ENCODE measurements around the gene ZNF688.
A peak's percentile ranks its signal among the peaks of the same experiment; 100 is the strongest.
"Not testable (repeated sequence)": the region's sequence is repeated elsewhere in the genome, so short reads cannot be mapped to it uniquely, and the experiment has no call there.

The ZNF688 gene

DNA sequence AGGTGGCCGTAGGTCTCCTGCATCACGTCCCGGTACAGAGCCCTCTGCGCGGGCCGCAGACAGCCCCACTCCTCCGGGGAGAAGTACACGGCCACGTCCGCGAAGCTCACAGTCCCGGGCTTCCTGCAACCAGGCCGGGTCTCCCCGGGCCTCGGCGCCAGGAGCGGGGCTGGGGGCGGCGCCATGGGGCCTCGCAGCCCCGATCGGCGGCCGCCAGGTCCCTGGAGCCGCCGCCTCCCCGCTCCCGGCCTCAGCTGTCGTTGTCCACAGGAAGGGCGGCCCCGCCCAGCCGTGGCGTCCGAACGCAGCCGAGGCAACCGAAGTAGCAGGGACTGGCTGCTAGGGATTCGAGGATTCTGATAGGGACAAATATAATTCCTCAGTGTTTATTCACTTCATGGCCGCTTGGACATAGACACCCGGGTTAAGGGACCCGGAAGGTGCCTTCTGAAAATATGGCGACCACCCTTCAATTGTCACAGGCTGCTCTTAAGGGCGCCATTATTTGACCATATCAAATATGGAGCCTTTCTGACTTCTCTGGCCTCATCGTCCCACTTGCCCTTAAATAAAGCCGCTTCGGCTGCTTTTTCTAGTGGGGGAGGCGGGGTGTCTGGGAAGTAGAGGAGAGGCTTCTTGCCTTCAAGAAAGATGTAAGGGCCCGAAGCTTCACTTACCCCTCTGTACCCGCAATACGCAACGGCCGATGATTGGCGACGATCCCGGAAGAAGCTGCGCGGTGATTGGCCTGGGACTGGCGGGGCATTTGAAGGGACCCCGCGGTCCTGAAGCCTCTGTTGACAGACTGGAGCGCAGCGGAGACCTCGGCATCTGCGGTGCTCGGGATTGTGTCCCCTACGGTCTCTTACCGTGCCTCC is at the start of gene ZNF688:
TSS of gene ZNF688 (minus strand) at position 270 of the 878 bp plus-strand sequence. CDS start at position 185, 85 bp downstream.
- peak; percentile 98 for DNase-seq (ENCODE audit: low read depth)

DNA sequence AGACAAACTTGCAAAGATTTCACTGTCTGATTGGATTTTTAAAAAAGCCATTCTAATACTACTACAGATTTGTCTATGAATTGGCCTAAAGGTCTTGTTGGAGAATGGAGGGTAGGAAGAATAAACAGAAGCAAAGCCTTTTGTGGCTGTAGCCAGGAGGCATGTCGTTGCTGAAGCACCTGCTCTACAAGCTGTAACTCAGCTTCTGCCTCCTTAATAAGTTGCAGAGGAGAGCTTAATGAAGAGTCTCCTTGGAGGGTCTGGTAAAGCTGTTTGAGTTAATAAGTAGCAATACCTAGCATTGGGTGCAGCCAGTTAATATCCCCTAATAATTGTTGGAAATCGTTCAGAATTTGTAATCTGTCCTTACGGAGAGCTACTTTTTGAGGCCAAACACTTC is 48.7 kb upstream of the ZNF688 start:
- DNase-seq (ENCODE audit: low read depth) = no peak

DNA sequence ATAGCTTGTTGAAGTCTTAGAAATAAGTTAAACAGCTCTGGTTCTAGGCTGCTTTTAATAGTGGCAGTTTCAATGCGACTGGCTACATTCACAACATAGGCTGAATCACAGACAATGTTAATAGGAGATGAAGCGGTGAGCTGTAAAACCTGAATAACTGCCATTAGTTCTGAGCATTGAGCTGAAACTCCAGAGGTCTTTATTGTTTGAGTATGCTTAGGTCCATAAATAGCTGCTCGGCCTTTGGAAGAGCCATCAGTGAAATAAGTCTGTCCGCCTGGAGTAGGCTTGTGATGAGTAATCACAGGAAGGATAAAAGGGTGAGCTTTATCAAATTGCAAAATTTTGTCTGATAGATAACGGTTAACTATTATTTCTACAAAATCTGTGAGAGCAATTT is 48.1 kb upstream of the ZNF688 start:
- no peak for DNase-seq (ENCODE audit: low read depth)

DNA sequence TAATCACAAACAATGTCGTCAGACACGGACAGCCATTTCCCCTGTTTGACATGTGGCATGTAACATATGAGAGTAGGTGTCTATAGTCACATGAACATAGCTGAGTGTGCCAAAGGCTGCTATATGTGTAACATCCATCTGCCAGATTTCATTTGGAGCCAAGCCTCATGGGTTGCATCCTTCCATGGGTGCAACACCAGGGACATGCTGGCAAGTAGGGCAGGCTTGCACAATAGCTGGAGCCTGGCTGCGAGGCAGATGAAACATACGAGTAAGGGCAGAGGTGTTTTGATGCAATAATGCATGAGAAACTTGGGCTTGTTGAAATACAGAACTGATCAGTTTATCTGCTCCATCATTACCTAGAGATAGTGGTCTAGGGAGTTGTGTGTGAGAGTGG is 47.7 kb upstream of the ZNF688 start:
- DNase-seq (ENCODE audit: low read depth) = peak; percentile 83

DNA sequence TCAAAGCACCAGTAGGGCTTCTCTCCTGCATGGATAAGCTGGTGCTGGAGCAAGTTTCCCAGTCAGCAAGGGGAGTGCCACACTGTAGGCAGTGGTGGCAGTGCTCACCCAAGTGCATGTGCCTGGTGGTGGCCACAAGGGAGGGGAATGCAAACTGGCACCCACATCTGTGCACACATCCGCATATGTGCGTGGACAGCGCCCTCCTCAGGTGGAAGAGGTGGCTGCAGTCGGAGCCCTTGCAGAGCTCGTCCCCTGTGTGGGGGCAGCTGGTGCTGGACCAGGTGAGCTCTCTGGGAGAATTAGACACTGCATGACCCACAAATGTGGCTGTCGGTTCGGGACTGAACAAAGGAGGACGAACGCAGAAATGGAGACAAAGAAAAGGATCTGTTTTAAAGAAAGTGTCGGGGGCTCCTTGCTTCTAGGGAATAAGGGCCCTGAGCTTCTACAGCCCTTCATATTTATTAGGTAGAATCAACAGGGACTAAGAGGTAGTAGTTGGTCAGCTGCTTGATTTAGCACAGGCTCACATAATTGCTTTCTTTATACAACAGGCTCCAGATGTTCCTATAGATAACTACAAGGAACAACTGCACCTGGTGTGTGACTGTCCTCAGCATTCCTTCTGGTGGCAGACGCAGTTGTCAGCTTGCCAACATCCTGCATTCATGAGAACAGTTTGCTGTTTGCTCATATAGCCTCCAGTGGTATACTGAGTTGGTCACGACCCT is 44.0 kb upstream of the ZNF688 start:
- DNase-seq (ENCODE audit: low read depth) = peak; percentile 10

DNA sequence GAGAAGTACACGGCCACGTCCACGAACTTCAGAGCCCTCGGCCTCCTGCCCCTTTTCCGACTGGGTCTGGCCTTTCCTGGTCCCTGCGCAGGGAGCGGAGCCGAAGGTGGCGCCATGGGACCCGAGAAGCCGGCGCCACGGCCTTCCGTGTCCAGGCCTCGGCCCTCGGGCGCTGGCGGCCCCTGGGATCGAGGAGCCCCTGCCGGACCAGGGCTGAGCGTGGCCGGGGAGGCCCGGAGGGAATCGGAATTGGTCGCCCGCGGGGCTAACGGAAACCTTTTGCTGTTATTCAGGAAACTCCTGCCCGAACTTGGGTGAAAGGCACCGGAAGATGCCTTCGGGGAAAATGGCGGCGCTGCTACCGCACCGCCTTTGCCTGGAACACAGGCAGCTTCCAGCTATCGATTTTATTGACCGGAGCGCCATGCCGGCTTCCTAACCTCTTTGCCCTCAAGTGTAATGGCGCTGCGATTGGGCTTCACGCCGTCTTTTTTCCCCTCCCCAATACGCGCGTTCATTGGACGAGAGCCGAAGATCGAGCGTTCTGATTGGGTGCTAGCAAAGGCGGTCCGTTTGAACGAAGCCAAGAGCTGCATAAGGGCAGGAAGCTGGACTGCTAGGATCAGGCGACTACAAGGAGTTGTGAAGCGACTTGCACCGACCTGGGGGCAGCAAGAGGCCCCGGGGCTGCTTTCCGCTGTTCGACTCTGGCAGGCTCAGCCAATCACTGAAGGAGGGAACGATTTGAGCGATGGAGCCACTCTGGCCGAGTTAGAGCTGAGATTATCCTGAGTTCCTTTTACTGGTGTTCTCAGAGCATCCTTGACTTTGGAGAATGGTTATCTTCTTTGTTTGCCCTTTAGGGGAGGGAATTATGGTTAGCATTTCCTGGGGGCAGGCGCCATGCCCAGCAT is 38.7 kb upstream of the ZNF688 start, which contains the start of gene ZNF689:
TSS of gene ZNF689 (minus strand) at position 464 of the 914 bp plus-strand sequence. CDS start at position 116, 348 bp downstream.
- peak; percentile 95 for DNase-seq (ENCODE audit: low read depth)

DNA sequence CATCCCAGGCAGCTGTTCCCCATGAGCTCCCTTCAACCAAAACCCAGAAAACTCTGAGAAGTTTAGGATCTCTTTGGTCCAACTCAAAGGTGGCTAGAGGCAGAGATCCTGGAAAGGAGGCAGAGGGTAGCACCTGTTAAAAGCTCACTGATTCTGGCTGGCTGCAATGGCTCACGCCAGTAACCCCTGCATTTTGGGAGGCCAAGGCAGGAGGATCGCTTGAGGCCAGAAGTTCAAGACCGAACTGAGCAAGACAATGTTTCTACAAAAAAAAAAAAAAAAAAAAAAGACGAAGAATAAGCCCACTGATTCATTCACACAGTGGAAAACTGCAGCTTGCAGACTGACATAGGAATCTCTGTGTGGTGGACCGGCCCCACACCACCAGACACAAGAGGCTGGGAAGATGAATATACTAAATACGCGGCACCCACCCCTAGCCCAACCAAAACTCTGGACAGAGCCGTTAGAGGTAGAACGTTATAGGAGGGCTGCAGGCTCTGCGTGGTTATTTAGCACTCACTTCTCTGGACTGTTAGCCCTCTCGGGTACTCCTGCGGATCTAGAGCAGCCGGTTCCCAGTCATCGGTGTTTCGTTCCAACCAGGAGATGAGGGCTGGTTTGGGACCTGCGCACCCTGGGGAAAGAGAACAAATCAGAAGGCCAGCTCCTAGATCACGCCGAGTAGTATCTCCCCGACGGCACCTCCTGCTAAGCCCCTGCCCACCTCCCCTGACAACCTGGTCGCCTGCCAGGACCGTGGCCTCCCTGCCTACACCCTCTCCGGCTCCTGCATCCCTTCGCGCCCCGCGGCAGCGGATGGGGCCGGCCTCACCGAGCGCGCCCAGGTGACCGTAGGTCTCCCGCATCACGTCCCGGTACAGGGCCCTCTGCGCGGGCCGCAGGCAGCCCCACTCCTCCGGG is 37.8 kb upstream of the ZNF688 start:
- DNase-seq (ENCODE audit: low read depth) = peak; percentile 34

DNA sequence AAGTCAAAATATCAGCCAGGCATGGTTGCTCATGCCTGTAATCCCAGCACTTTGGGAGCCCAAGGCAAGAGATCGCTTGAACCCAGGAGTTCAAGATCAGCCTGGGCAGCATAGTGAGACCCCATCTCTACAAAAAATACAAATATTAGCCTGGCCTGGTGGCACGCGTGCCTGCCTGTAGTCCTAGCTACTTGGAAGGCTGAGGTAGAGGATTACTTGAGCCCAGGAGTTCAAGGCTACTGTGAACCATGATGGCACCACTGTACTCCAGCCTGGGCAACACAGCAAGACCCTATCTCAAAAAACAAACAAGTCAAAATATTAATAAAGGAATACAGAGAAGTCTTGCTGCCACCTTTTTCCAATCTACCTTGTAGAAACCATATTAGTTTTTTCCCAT is 34.5 kb upstream of the ZNF688 start:
- DNase-seq (ENCODE audit: low read depth) = no peak

DNA sequence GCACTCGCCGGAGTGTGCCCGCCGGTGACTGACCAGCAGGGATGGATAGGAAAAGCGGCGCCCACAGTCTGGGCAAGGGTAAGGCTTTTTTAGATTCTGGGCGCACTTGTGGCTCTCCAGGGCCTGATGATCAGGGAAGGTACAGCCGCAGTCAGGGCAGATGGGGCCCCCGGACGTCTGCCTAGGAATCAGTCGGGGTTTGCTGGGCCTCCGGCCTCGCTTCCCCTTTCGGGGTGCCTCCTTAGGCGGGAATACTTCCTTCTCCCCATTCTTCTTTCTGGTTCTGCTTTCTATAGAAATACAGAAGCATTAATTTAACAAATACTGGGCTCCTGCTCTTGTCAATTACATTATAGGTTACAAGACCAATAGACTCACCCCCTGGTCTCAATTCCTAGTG is 33.6 kb upstream of the ZNF688 start:
- DNase-seq (ENCODE audit: low read depth) = no peak

DNA sequence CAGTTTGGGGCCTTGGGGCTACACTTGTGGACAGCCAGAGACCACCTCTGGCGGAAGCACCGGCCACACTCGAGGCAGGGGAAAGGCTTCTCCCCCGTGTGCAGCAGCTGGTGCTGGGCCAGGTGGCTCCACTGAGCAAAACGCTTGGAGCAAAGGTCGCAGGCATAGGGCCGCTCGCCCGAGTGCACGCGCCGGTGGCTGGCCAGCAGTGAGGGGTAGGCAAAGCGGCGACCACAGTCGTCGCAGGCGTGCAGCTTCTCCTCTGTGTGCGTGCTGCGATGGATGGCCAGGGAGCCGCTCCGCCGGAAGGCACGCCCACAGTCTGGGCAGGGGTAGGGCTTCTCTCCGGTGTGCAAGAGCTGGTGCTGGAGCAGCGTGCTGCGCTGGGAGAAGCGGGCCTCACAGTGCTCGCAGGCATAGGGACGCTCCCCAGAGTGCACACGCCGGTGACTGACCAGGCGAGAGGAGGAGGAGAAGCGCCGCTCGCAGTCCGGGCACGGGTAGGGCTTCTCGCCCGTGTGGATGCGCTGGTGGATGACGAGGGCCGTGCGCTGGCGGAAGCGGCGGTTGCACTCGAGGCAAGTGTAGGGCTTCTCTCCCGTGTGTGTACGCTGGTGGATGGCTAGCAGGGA is 32.9 kb upstream of the ZNF688 start:
- no peak for DNase-seq (ENCODE audit: low read depth)

DNA sequence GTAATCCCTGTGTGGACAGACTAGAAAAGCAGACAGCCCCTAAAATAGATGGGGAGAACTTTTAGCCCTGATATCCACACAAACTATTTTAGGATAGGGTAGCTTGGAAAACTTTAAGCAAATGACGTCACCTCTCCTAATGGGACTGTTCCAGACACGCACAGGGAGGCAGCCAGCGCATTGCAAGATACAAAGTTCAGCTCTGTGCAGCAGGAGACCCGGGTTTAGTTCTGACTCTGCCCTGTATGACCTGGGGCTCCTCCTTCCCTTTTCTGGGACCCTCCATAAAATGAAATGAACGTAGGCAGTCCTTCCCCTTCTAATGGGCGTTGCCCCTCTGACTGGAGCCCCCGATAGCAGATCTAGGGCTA is 32.4 kb upstream of the ZNF688 start:
- DNase-seq (ENCODE audit: low read depth) = no peak

DNA sequence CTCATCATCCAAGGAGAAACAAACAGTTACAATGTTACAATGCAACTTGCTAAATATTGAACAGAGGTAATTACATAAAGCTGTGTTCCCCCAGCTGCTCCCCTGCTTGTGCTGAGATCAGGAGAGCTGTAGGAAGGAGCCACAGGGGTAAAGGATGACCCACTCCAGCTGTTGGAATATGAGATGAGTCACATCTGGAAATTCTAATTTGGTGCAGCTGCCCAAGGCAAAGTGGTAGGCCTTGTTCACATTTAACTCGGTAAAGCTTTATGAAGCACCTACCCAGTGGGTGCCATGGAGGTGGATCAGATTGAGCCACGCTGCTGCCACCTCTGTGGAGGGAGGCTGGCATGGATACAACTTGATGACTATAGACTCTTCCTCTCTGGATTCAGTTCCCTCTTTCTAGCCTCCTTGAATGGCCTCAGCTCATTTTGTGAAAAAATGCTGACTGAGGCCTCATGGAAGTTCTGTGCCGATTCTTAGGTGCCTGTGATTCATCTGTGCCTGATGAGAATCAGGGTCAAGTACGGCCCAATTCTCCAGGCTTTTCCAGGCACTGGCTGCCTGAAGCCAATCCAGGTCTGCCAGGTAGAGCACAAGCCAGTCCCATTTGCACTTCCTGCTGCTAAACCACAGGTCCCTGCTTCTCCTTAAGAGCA is 31.2 kb upstream of the ZNF688 start:
- DNase-seq (ENCODE audit: low read depth) = peak; percentile 69

DNA sequence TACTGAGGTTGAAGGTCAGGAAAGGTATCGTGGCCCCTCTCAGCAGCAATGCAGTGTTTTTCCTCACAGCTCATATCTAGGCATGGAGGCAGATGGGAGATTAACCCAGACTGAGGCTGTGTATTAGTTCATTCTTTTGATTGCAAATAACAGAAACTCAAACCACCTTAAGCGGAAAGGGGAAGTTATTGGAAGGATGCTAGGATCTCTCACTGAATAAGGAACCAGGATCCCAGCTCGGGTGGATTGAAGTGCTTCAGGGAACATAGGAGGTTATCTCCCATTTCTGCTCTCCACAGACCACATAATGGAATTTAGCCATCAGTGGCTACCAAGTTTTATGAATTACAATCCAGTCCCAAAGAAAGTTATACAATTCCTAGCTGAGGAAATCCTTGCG is 30.5 kb upstream of the ZNF688 start:
- no peak for DNase-seq (ENCODE audit: low read depth)

DNA sequence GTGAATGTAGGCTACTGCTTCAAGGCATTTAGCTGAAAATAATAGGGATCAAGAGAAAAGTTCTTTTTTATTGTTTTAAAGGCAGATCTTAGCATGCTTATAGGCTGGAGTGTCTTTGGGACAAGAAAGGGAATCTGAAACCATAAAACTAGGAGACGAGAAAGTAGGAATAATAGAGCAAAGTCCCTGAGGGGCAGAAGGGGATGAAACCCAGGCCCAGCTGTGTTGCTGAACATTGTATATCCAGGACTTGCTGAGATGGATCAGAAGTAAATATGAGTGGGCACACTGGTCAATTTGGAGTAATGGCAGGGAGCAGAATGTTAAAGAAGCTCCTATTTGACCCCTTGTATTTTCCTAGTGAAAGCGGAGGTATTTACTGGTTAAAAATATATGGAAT is 29.4 kb upstream of the ZNF688 start:
- DNase-seq (ENCODE audit: low read depth) = no peak

DNA sequence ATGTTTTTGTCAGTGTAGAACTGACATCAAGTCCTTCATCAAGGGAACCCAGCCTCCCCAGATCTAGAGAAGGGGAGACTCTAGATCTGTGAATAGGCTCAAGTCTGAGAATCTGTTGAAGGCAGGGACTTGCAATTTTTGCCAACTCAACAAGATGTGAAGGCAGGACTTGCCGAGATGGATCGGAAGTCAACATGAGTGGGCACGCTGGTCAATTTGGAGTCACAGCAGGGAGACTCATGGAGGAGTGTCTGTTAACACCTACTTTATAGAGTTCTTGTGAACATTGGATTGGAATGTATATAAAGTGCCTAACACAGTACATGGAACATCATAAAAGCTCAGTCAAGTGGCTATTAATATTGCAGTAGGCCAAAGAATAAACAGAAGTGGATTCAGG is 28.7 kb upstream of the ZNF688 start:
- DNase-seq (ENCODE audit: low read depth) = no peak

DNA sequence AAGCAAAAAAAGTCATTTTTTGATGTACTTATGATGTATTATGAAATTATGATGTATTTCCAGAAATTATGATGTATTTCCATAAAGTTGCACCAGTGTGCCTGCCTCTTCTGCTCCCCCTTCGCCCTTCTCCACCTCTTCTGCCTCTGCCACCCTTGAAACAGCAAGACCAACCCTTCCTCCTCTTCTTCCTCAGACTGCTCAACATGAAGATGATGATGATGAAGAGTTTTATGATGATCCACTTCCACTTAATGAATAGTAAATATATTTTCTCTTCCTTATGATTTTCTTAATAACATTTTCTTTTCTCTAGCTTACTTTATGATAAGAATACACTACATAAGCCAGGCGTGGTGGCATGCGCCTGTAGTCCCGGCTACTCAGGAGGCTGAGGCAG is 21.4 kb upstream of the ZNF688 start:
- no peak for DNase-seq (ENCODE audit: low read depth)

DNA sequence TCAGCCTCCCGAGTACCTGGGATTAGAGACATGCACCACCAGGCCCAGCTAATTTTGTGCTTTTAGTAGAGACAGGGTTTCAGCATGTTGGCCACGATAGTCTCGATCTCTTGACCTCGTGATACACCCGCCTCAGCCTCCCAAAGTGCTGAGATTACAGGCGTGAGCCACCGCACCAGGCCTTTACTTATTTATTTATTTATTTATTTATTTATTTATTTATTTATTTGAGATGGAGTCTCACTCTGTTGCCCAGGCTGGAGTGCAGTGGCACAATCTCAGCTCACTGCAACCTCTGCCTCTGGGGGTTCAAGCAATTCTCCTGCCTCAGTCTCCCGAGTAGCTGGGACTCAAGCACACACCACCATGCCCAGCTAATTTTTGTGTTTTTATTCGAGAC is 19.4 kb upstream of the ZNF688 start:
- not testable (repeated sequence) for DNase-seq (ENCODE audit: low read depth)

DNA sequence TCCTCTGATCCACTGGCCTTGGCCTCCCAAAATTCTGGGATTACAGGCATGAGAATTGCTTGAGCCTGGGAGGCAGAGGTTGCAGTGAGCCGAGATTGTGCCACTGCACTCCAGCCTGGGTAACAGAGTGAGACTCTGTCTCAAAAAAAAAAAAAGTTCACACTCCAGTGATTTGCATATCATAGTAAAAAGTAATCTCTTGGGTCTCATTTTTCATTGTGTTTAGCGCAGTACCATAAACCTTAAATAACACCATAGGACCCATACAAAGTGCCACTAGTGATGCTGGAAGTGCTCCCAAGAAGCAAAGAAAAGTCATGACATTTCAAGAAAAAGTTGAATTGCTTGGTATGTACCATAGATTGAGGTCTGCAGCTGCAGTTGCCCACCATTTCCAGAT is 18.1 kb upstream of the ZNF688 start:
- DNase-seq (ENCODE audit: low read depth) = not testable (repeated sequence)

DNA sequence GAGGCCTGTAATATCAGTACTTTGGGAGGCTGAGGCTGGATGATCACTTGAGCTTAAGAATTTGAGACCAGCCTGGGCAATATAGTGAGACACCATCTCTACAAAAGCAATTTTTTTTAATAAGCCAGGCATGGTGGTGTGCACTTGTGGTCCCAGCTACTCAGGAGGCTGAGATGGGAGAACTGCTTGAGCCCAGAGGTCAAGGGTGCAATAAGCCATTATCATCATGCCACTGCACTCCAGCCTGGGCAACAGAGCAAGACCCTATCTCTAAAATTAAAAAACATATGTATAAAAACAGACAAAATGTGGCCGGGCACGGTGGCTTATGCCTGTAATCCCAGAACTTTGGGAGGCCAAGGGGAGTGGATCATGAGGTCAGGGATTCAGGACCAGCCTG is 17.1 kb upstream of the ZNF688 start:
- DNase-seq (ENCODE audit: low read depth) = no peak
